HuH-7.5 (cell line): ENCODE data around the gene GNA15.
"Not testable (repeated sequence)": the region's sequence is repeated elsewhere in the genome, so short reads cannot be mapped to it uniquely, and the experiment has no call there.

Experiments
- DNase-seq: peaks from one replicate; pipeline ENCODE4 v3.0.0; 2011; ENCODE audit warnings: low spot score

GNA15 gene

GRCh38 chr19:3149526-3150505 lies 14.0 kb downstream of the GNA15 start:
- no peak for DNase-seq

- DNase-seq, result no peak
Observed at GRCh38 chr19:3150739-3151329, 15.0 kb downstream of the GNA15 start.

- DNase-seq, result no peak
Observed at GRCh38 chr19:3151563-3152418, 16.0 kb downstream of the GNA15 start.

- DNase-seq, result no peak
Observed at GRCh38 chr19:3152419-3152780, 16.6 kb downstream of the GNA15 start.

GRCh38 chr19:3153286-3154230 lies 17.7 kb downstream of the GNA15 start:
- no peak for DNase-seq

- DNase-seq, result not testable (repeated sequence)
Observed at GRCh38 chr19:3154447-3154846, 18.6 kb downstream of the GNA15 start.

- no peak for DNase-seq
Observed at GRCh38 chr19:3154957-3155736, 19.3 kb downstream of the GNA15 start.

- no peak for DNase-seq
Observed at GRCh38 chr19:3157096-3157845, 21.4 kb downstream of the GNA15 start.

GRCh38 chr19:3159565-3159964 lies 23.7 kb downstream of the GNA15 start:
- no peak for DNase-seq

GRCh38 chr19:3160219-3160618 lies 24.4 kb downstream of the GNA15 start:
- no peak for DNase-seq

GRCh38 chr19:3161453-3161852 lies 25.6 kb downstream of the GNA15 start:
- no peak for DNase-seq

GRCh38 chr19:3162418-3163229 lies 26.8 kb downstream of the GNA15 start:
- no peak for DNase-seq

- peak; percentile 94 for DNase-seq
Observed at GRCh38 chr19:3163230-3163886, 27.5 kb downstream of the GNA15 start.

- DNase-seq, result no peak
Observed at GRCh38 chr19:3163943-3164342, 28.1 kb downstream of the GNA15 start.

- DNase-seq, result no peak
Observed at GRCh38 chr19:3167533-3168272, 31.9 kb downstream of the GNA15 start.

- no peak for DNase-seq
Observed at GRCh38 chr19:3171894-3172672, 36.2 kb downstream of the GNA15 start.

GRCh38 chr19:3172673-3173000 lies 36.8 kb downstream of the GNA15 start:
- DNase-seq, result not testable (repeated sequence)
